H9 (cell line): ENCODE measurements around the gene OR2T1. TPM values are rescaled to one million over a fixed set of nuclear protein-coding genes. Genes with fewer than 3 reads are reported as not detected.

ENCODE experiments used
- DNase-seq: peaks from one replicate; pipeline ENCODE4 v3.0.0-alpha.2; 2017
- H2AFZ ChIP-seq: one replicate; pipeline ENCODE4 v1.6.1; 2013; ENCODE audit warnings: mild to moderate bottlenecking, low read length, control low read depth, moderate library complexity
- H2AK5ac ChIP-seq: 2 replicates; pipeline ENCODE4 v1.6.1; 2013; ENCODE audit warnings: low read length, control low read depth, mixed read lengths; ENCODE audit not compliant: insufficient read length
- H2BK120ac ChIP-seq: one replicate; pipeline ENCODE4 v1.6.1; 2013; ENCODE audit warnings: low read depth, mild to moderate bottlenecking, low read length, control low read depth, inconsistent platforms; ENCODE audit not compliant: poor library complexity, severe bottlenecking
- H2BK12ac ChIP-seq: 2 replicates; pipeline ENCODE4 v1.6.1; 2013; ENCODE audit warnings: low read length, control low read depth, mixed read lengths, low read depth; ENCODE audit not compliant: insufficient read length
- H2BK15ac ChIP-seq: 2 replicates; pipeline ENCODE4 v1.6.1; 2013; ENCODE audit warnings: low read depth, low read length, control low read depth
- H2BK20ac ChIP-seq: one replicate; pipeline ENCODE4 v1.6.1; 2013; ENCODE audit warnings: low read depth, mild to moderate bottlenecking, low read length, control low read depth, inconsistent platforms; ENCODE audit not compliant: poor library complexity, severe bottlenecking
- H2BK5ac ChIP-seq: 2 replicates; pipeline ENCODE4 v1.6.1; 2013; ENCODE audit warnings: low read length, control low read depth, mixed read lengths; ENCODE audit not compliant: insufficient read length
- H3K14ac ChIP-seq: 2 replicates; pipeline ENCODE4 v1.6.1; 2013; ENCODE audit warnings: low read length, control low read depth; ENCODE audit not compliant: insufficient read depth
- H3K18ac ChIP-seq: 2 replicates; pipeline ENCODE4 v1.6.1; 2013; ENCODE audit warnings: low read depth, mild to moderate bottlenecking, mixed read lengths, low read length, control low read depth; ENCODE audit not compliant: insufficient read length
- H3K23ac ChIP-seq: 2 replicates; pipeline ENCODE4 v1.6.1; 2013; ENCODE audit warnings: low read length, control low read depth, mixed read lengths, low read depth; ENCODE audit not compliant: insufficient read length
- H3K23me2 ChIP-seq: 2 replicates; pipeline ENCODE4 v1.6.1; 2013; ENCODE audit warnings: low read depth, mild to moderate bottlenecking, mixed read lengths, low read length, control low read depth; ENCODE audit not compliant: insufficient read length, poor library complexity, severe bottlenecking
- H3K27ac ChIP-seq: 2 replicates; pipeline ENCODE4 v1.5.1; 2013; ENCODE audit warnings: low read length, control low read depth, mixed read lengths, low read depth; ENCODE audit not compliant: insufficient read length
- H3K27me3 ChIP-seq: 2 replicates; pipeline ENCODE4 v1.6.1; 2013; ENCODE audit warnings: low read length, control low read depth, inconsistent platforms; ENCODE audit not compliant: insufficient read depth
- H3K4ac ChIP-seq: 2 replicates; pipeline ENCODE4 v1.6.1; 2013; ENCODE audit warnings: low read depth, mild to moderate bottlenecking, control low read depth, inconsistent platforms, low read length, moderate library complexity
- H3K4me1 ChIP-seq: 2 replicates; pipeline ENCODE4 v1.6.1; 2013; ENCODE audit warnings: low read length, control low read depth, inconsistent platforms; ENCODE audit not compliant: insufficient read depth
- H3K4me2 ChIP-seq: 2 replicates; pipeline ENCODE4 v1.6.1; 2013; ENCODE audit warnings: low read length, control low read depth, mixed read lengths; ENCODE audit not compliant: insufficient read length, insufficient read depth
- H3K56ac ChIP-seq: 2 replicates; pipeline ENCODE4 v1.6.1; 2013; ENCODE audit warnings: low read depth, mild to moderate bottlenecking, mixed read lengths, low read length, control low read depth; ENCODE audit not compliant: insufficient read length
- H3K79me1 ChIP-seq: 2 replicates; pipeline ENCODE4 v1.6.1; 2013; ENCODE audit warnings: low read depth, mild to moderate bottlenecking, moderate library complexity, low read length, control low read depth, inconsistent platforms; ENCODE audit not compliant: insufficient read depth, poor library complexity, severe bottlenecking
- H3K79me2 ChIP-seq: 2 replicates; pipeline ENCODE4 v1.6.1; 2013; ENCODE audit warnings: low read length, control low read depth, inconsistent platforms; ENCODE audit not compliant: insufficient read depth
- H3K9ac ChIP-seq: 2 replicates; pipeline ENCODE4 v1.6.1; 2013; ENCODE audit warnings: low read length, control low read depth, mixed read lengths; ENCODE audit not compliant: insufficient read length; ENCODE audit errors: extremely low read depth
- H3K9me3 ChIP-seq: one replicate; pipeline ENCODE4 v1.6.1; 2013; ENCODE audit warnings: low read depth, low read length, inconsistent platforms; ENCODE audit not compliant: control insufficient read depth
- H3T11ph ChIP-seq: one replicate; pipeline ENCODE4 v1.6.1; 2013; ENCODE audit warnings: mild to moderate bottlenecking, low read length, control low read depth, inconsistent platforms
- H4K20me1 ChIP-seq: one replicate; pipeline ENCODE4 v1.6.1; 2013; ENCODE audit not compliant: control insufficient read depth, insufficient read length, insufficient read depth
- H4K5ac ChIP-seq: 2 replicates; pipeline ENCODE4 v1.6.1; 2013; ENCODE audit warnings: low read depth, mild to moderate bottlenecking, mixed read lengths, low read length, control low read depth; ENCODE audit not compliant: insufficient read length
- H4K8ac ChIP-seq: replicated peaks from 2 replicates; pipeline ENCODE4 v1.6.1; 2013; ENCODE audit warnings: low read length, control low read depth, mixed read lengths, low read depth; ENCODE audit not compliant: insufficient read length
- H4K91ac ChIP-seq: 2 replicates; pipeline ENCODE4 v1.6.1; 2013; ENCODE audit warnings: low read depth, mild to moderate bottlenecking, moderate library complexity, mixed read lengths, low read length, control low read depth; ENCODE audit not compliant: insufficient read length
- H3K27ac Mint-ChIP-seq, 3 experiments: 2 replicates in 2 of 3; 3 replicates in 1 of 3; pipeline ENCODE4 v1.8.0; 2020 to 2021; ENCODE audit warnings: mixed read lengths in 3 of 3, mild to moderate bottlenecking in 1 of 3, moderate library complexity in 1 of 3
- H3K27me3 Mint-ChIP-seq: 2 replicates; pipeline ENCODE4 v1.8.0; 2021; ENCODE audit warnings: low read depth, mild to moderate bottlenecking, moderate library complexity, mixed read lengths
- H3K36me3 Mint-ChIP-seq, 3 experiments: 2 replicates in 2 of 3; 3 replicates in 1 of 3; pipeline ENCODE4 v1.8.0; 2020 to 2021; ENCODE audit warnings: low read depth in 3 of 3, mixed read lengths in 3 of 3; ENCODE audit not compliant: insufficient read depth in 1 of 3
- H3K4me1 Mint-ChIP-seq, 2 experiments: 2 replicates each; pipeline ENCODE4 v1.8.0; 2020; ENCODE audit warnings: mixed read lengths in 2 of 2
- H3K4me3 Mint-ChIP-seq, 2 experiments: 2 replicates in 1 of 2; 3 replicates in 1 of 2; pipeline ENCODE4 v1.8.0; 2020 to 2021; ENCODE audit warnings: mild to moderate bottlenecking in 2 of 2, mixed read lengths in 2 of 2, moderate library complexity in 1 of 2
- H3K9me3 Mint-ChIP-seq, 2 experiments: 2 replicates in 1 of 2; 3 replicates in 1 of 2; pipeline ENCODE4 v1.8.0; 2020; ENCODE audit warnings: mild to moderate bottlenecking in 2 of 2, mixed read lengths in 2 of 2, moderate library complexity in 1 of 2
- total RNA-seq: library from RNA; stranded (reverse); gene quantifications from 2 replicates; pipeline ENCODE4 v1.2.1, GENCODE V29; 2021
- TF ChIP-seq, protein P1 (sequence below): fragments of 200-600 bp; sonication (generic); conservative IDR thresholded peaks from 3 replicates; pipeline ENCODE4 v1.8.0; 2021; ENCODE audit warnings: antibody characterized with exemption, mild to moderate bottlenecking

OR2T1 gene
- total RNA-seq, 1 experiment from 2014 or later, result not detected

DNA sequence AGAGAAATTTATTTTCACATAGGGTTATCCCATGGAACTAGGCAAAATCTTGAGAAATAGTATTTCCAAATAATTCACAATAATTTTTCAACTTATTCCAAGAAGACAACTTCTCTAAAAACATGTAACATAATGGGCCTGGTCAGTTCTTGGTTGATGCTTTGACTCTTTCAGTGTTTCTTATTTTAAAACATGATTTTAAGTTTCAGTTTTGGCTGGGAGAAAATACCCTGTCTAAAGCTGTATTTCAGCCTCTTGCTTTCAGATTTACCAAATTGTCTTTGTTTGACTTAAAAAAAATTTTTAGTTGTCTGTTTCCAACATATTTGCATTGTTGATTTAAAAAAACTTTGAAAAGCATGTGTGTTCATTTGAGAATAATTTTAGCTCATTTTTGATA, 36.2 kb upstream of the OR2T1 start:
- H2BK15ac ChIP-seq, result no peak overlapping the region
- H3K36me3 Mint-ChIP-seq, result peaks cover 0 to 29% (median 11%) of the 10 kb centered on the region in 3 experiments; a peak in 6 of 7 replicates
- H2BK20ac ChIP-seq, result no peak overlapping the region
- no peak overlapping the region for H3K23ac ChIP-seq
- H2BK12ac ChIP-seq, result no peak overlapping the region
- H4K8ac ChIP-seq, result no peak overlapping the region
- no peaks in the 10 kb centered on the region; the same call in 1 of the 2 replicates for H3K27me3 Mint-ChIP-seq
- H3K9ac ChIP-seq, result no peak overlapping the region
- no peaks in the 10 kb centered on the region for H3K27me3 ChIP-seq
- H3K4me3 Mint-ChIP-seq, result no peak overlapping the region
- H3K27ac Mint-ChIP-seq, result no peak overlapping the region
- no peaks in the 10 kb centered on the region for H4K20me1 ChIP-seq
- H3T11ph ChIP-seq, result no peak overlapping the region
- H3K9me3 Mint-ChIP-seq, result peaks cover 85 to 95% of the 10 kb centered on the region in 2 experiments
- no peak overlapping the region for H3K56ac ChIP-seq
- H2BK120ac ChIP-seq, result no peak overlapping the region
- DNase-seq, result no peak
- H3K4me1 ChIP-seq, result no peaks in the 10 kb centered on the region
- no peaks in the 10 kb centered on the region for H3K79me2 ChIP-seq
- no peak overlapping the region for H2AK5ac ChIP-seq
- H3K18ac ChIP-seq, result no peak overlapping the region
- H4K5ac ChIP-seq, result no peak overlapping the region
- H2BK5ac ChIP-seq, result no peak overlapping the region
- no peaks in the 10 kb centered on the region for H3K23me2 ChIP-seq
- peaks cover 73% of the 10 kb centered on the region for H3K9me3 ChIP-seq
- no peak overlapping the region for H3K27ac ChIP-seq
- H4K91ac ChIP-seq, result no peak overlapping the region
- H3K4ac ChIP-seq, result no peak overlapping the region
- no peaks in the 10 kb centered on the region for H3K4me1 Mint-ChIP-seq
- TF ChIP-seq, protein P1, sequence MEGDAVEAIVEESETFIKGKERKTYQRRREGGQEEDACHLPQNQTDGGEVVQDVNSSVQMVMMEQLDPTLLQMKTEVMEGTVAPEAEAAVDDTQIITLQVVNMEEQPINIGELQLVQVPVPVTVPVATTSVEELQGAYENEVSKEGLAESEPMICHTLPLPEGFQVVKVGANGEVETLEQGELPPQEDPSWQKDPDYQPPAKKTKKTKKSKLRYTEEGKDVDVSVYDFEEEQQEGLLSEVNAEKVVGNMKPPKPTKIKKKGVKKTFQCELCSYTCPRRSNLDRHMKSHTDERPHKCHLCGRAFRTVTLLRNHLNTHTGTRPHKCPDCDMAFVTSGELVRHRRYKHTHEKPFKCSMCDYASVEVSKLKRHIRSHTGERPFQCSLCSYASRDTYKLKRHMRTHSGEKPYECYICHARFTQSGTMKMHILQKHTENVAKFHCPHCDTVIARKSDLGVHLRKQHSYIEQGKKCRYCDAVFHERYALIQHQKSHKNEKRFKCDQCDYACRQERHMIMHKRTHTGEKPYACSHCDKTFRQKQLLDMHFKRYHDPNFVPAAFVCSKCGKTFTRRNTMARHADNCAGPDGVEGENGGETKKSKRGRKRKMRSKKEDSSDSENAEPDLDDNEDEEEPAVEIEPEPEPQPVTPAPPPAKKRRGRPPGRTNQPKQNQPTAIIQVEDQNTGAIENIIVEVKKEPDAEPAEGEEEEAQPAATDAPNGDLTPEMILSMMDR, result no peak
- H3K79me1 ChIP-seq, result no peaks in the 10 kb centered on the region
- H2AFZ ChIP-seq, result no peak overlapping the region
- no peak overlapping the region for H3K4me2 ChIP-seq
- no peak overlapping the region for H3K14ac ChIP-seq
